Lung (tissue), 12 donors: ENCODE measurements around the gene FAM177A1. TPM values are rescaled to one million over a fixed set of nuclear protein-coding genes. Genes with fewer than 3 reads are reported as not detected.
"Not testable (repeated sequence)": the region's sequence is repeated elsewhere in the genome, so short reads cannot be mapped to it uniquely, and the experiment has no call there.

Experiments
- ATAC-seq: fragments of 200-7000 bp; cut with Tn5 transposase; one replicate; pipeline ENCODE4 v1.9.1; 2020; ENCODE audit warnings: moderate number of reproducible peaks; ENCODE audit not compliant: insufficient read depth, low FRiP score
- DNase-seq, 3 donors: peaks; one replicate each; pipeline ENCODE4 v3.0.0-alpha.2; 2013 to 2017
- H3K27ac ChIP-seq, 2 donors: one replicate each; pipeline ENCODE4 v1.5.1; 2013; ENCODE audit warnings: mild to moderate bottlenecking in 2 of 2, moderate library complexity in 2 of 2, control low read depth in 1 of 2, inconsistent platforms in 1 of 2, low read depth in 1 of 2, low read length in 1 of 2
- H3K27me3 ChIP-seq, 3 donors: one replicate each; pipeline ENCODE4 v1.5.1; 2013; ENCODE audit warnings: low read length in 2 of 3; ENCODE audit not compliant: control insufficient read depth in 3 of 3, insufficient read depth in 3 of 3
- H3K36me3 ChIP-seq, 4 donors: one replicate each; pipeline ENCODE4 v1.5.1; 2013; ENCODE audit warnings: low read length in 4 of 4, mild to moderate bottlenecking in 1 of 4, moderate library complexity in 1 of 4; ENCODE audit not compliant: control insufficient read depth in 4 of 4, insufficient read depth in 4 of 4
- H3K4me1 ChIP-seq, 5 donors: one replicate each; pipeline ENCODE4 v1.5.1; 2013; ENCODE audit warnings: low read length in 5 of 5, mild to moderate bottlenecking in 2 of 5, moderate library complexity in 1 of 5; ENCODE audit not compliant: control insufficient read depth in 5 of 5, insufficient read depth in 5 of 5
- H3K4me3 ChIP-seq: one replicate; pipeline ENCODE4 v1.5.1; 2013; ENCODE audit warnings: mild to moderate bottlenecking, control low read depth, moderate library complexity
- H3K9ac ChIP-seq, 2 donors: one replicate each; pipeline ENCODE4 v1.5.1; 2013; ENCODE audit warnings: low read length in 2 of 2, control low read depth in 1 of 2; ENCODE audit not compliant: insufficient read depth in 1 of 2
- H3K9me3 ChIP-seq, 4 donors: one replicate each; pipeline ENCODE4 v1.5.1; 2013; ENCODE audit warnings: low read length in 3 of 4, mild to moderate bottlenecking in 1 of 4, moderate library complexity in 1 of 4; ENCODE audit not compliant: control insufficient read depth in 4 of 4, insufficient read depth in 3 of 4
- CTCF ChIP-seq: IDR thresholded peaks from 2 replicates; pipeline ENCODE4 v1.5.1; 2012; ENCODE audit warnings: mild to moderate bottlenecking; ENCODE audit errors: control extremely low read depth, extremely low read depth
- WGBS, 2 donors: extraction: QIAGEN DNeasy Blood & Tissue Kit; methylation state at CpG; one replicate each; pipeline ENCODE4 v1.1.7; 2013; 5-methylcytosine and 5-hydroxymethylcytosine counted together
- polyA plus RNA-seq, 2 donors: library from polyadenylated mRNA; stranded (reverse); fragments of 200-250 nt; gene quantifications; one replicate each; pipeline ENCODE4 v1.2.1, GENCODE V29; 2013
- total RNA-seq, 2 donors: library from RNA; depleted of rRNA in 1 of 2; stranded (reverse); fragments of >200 nt in 1 of 2; gene quantifications; one replicate each; pipeline ENCODE4 v1.2.1, GENCODE V29; 2014 to 2021
- donor health status: control.
- donor health status: control.
- donor health status: Bipolar disorder and iron deficiency.
- donor health status: healthy.
- donor health status: DM: yes; HTN: yes; CAD: no.

Gene FAM177A1
- total and polyA plus RNA-seq, 4 donors = 62.3 to 153 (median 81.0) TPM

- H3K4me3 ChIP-seq = no peak overlapping the region
- H3K9ac ChIP-seq = no peak overlapping the region
- no peak for ATAC-seq
- WGBS, 2 donors = 92 to 96% methylated on average over 2 of the region's 2 CpGs
- no peaks in the 10 kb centered on the region for H3K4me1 ChIP-seq
- H3K27ac ChIP-seq = no peak overlapping the region
- no peak for TF ChIP-seq CTCF
- no peaks in the 10 kb centered on the region for H3K27me3 ChIP-seq
- peaks cover 0 to 1% (median 0%) of the 10 kb centered on the region in 4 donors for H3K9me3 ChIP-seq
- DNase-seq = no peak
- H3K36me3 ChIP-seq = peaks cover 12 to 28% (median 22%) of the 10 kb centered on the region in 4 donors
Observed at GRCh38 chr14:35028435-35028834, 17.6 kb upstream of the FAM177A1 start.

GRCh38 chr14:35032562-35032961 lies 13.5 kb upstream of the FAM177A1 start:
- TF ChIP-seq CTCF = no peak
- peaks cover 0 to 8% (median 3%) of the 10 kb centered on the region in 4 donors for H3K9me3 ChIP-seq
- H3K4me1 ChIP-seq = no peaks in the 10 kb centered on the region
- H3K27me3 ChIP-seq = no peaks in the 10 kb centered on the region
- H3K36me3 ChIP-seq = peaks cover 8 to 17% (median 15%) of the 10 kb centered on the region in 4 donors
- H3K9ac ChIP-seq = no peak overlapping the region
- H3K27ac ChIP-seq = no peak overlapping the region
- no peak overlapping the region for H3K4me3 ChIP-seq
- ATAC-seq (no peak), DNase-seq (no peak)
- WGBS, 2 donors = 97 to 99% methylated on average over 2 of the region's 2 CpGs

GRCh38 chr14:35034440-35034833 lies 11.6 kb upstream of the FAM177A1 start:
- Histone ChIP-seq H3K9ac (no peak overlapping the region), H3K4me3 (no peak overlapping the region), H3K4me1 (no peaks in the 10 kb centered on the region), H3K9me3 (peaks cover 0 to 8% (median 3%) of the 10 kb centered on the region in 4 donors), H3K36me3 (peaks cover 0 to 13% (median 10%) of the 10 kb centered on the region in 4 donors), H3K27me3 (no peaks in the 10 kb centered on the region), H3K27ac (no peak overlapping the region)
- no peak for DNase-seq
- WGBS, 2 donors = 99 to 100% methylated on average over 4 to 5 of the region's 5 CpGs
- no peak for TF ChIP-seq CTCF
- no peak for ATAC-seq

- H3K4me3 ChIP-seq, H3K27me3 ChIP-seq, H3K9me3 ChIP-seq, H3K9ac ChIP-seq, H3K27ac ChIP-seq, ATAC-seq, H3K4me1 ChIP-seq, DNase-seq: not testable (repeated sequence)
- peaks cover 0 to 11% (median 10%) of the 10 kb centered on the region in 4 donors for H3K36me3 ChIP-seq
- 93 to 98% methylated on average over 5 of the region's 5 CpGs for WGBS, 2 donors
Observed at GRCh38 chr14:35034944-35035554, 11.0 kb upstream of the FAM177A1 start.

GRCh38 chr14:35038312-35038711 lies 7.8 kb upstream of the FAM177A1 start:
- H3K27ac ChIP-seq, DNase-seq, H3K4me1 ChIP-seq, ATAC-seq, H3K9ac ChIP-seq, H3K36me3 ChIP-seq, H3K9me3 ChIP-seq, H3K4me3 ChIP-seq, H3K27me3 ChIP-seq: not testable (repeated sequence)
- WGBS, 2 donors = 94 to 98% methylated on average over 1 to 10 of the region's 17 CpGs
